ENCODE results near the gene GPT2.

GPT2 gene, protein sequence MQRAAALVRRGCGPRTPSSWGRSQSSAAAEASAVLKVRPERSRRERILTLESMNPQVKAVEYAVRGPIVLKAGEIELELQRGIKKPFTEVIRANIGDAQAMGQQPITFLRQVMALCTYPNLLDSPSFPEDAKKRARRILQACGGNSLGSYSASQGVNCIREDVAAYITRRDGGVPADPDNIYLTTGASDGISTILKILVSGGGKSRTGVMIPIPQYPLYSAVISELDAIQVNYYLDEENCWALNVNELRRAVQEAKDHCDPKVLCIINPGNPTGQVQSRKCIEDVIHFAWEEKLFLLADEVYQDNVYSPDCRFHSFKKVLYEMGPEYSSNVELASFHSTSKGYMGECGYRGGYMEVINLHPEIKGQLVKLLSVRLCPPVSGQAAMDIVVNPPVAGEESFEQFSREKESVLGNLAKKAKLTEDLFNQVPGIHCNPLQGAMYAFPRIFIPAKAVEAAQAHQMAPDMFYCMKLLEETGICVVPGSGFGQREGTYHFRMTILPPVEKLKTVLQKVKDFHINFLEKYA

DNA sequence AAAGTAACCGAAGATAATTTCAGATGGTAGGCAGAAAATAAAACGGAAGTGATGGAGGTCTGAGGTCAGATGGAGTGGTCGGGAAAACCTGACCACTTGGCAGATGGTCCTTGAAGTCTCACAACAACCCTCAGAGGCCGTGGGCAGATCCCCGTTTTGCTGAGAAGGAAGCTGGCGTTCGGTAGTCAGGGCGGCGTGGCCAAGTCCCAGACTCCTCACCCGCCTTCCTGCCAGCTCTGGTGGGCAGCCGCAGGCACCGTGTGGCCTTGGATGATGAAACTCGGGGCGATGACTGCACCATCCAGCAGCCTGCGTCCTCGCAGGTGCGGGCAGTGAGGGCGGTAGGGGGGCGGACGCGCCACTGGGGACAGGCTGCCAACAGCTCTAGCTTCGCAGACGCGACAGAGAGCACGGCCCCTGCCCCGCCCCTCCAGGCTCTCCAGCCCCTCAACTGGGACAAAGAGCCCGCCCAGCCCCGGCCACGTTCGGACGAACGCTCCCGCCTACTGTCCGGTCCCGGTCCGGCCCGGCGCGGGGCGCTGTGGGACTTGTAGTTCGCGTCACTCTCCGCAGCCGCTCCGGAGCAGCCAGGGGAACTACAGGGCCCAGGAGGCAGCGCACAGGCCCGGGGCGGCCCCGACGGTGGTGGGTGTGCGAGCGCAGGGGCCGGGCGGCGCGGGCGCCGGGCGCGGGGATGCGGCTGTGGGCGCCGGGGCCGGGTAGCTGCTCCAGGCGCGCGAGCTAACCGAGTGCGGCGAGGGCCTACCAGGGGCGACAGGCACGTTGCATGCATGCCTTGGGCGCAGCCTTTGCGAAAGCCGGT, at the start of gene GPT2:
GPT2 (plus strand) TSS at position 673 of the 823 bp plus-strand sequence. CDS start 354 bp downstream, outside the sequence.
- DNase-seq: peak; percentile 96 to 99

DNA sequence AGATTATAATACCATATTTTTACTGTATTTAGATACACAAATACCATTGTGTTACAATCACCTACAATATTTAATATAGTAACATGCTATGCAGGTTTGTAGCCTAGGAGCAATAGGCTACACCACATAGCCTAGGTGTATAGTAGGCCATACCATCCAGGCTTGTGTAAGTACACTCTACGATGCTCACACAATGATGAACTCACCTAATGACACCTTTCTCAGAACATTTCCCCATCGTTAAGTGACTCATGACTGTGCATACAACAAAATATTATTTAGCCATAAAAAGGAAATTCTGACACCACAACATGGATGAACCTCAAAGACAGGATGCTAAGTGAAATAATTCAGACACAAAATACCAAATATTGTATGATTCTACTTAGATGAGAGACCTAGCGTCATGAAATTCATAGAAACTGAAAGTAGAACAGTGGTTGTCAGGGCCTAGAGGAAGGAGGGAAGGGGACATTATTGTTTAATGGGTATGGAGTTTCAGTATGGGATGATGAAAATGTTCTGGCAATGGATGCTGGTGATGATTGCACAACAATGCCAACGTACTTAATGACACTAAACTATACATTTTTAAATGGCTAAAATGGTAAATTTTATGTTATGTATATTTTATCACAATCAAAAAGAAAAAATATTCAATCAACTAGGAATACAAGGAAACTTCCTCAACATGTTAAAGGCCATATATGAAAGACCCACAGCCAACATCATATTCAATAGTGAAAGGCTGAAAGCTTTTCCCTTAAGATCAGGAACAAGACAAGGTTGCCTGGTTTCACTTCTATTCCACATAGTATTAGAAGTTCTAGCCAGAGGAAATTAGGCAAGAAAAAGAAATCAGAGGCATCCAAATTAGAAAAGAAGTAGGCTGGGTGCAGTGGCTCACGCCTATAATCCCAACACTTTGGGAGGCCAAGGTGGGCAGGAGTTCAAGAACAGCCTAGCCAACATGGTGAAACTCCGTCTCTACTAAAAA, 47.3 kb upstream of the GPT2 start:
- no peak for DNase-seq

DNA sequence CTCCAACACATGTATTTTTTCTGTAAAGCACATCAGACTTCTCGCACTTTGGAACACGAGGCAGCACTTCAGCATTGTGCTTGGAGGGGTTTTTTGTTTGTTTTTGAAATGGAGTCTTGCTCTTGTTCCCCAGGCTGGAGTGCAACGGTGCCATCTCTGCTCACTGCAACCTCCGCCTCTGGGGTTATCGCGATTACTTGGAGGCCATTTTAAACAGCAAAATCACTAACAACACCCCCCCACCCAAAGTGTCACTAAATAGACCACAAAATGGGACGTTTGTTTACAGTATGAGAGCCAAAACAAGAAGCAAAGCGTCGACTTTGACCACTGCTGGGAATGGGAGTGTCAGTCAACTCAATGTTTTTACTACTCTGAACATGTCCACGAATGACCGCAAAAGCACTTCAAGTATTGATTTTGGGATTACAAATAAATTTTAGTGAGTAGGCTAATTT, 44.1 kb upstream of the GPT2 start:
- DNase-seq: no peak

DNA sequence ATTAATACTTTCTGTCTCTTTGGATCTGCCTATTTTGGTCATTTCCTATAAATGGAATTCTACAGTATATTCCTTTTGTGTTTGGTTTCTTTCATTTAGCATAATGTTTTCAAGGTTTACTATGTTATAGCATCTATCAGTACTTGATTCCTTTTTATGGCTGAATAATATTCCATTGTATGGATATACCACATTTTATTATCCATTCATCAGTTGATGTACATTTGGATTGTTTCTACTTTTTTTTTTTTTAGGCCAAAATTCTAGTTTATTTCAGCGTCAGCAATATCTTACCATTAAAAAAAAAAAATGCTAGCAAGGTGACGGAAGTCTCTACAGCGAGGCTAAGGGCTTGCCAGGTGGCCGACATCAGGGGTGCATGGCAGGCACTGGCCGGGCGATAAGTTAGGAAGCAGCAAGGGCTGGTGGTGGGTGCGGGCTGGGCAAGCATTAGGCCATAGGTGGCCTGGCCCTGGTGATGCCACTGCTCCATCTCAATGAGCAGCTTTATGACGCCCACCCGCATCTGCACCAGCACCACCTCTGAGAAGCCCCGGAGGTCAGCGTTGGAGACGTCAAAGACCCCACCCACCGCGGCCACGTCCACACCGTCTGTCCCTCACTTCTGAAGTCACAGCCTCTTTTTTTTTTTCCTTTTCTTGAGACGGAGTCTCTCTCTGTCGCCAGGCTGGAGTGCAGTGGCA, 41.8 kb upstream of the GPT2 start:
- DNase-seq: no peak

DNA sequence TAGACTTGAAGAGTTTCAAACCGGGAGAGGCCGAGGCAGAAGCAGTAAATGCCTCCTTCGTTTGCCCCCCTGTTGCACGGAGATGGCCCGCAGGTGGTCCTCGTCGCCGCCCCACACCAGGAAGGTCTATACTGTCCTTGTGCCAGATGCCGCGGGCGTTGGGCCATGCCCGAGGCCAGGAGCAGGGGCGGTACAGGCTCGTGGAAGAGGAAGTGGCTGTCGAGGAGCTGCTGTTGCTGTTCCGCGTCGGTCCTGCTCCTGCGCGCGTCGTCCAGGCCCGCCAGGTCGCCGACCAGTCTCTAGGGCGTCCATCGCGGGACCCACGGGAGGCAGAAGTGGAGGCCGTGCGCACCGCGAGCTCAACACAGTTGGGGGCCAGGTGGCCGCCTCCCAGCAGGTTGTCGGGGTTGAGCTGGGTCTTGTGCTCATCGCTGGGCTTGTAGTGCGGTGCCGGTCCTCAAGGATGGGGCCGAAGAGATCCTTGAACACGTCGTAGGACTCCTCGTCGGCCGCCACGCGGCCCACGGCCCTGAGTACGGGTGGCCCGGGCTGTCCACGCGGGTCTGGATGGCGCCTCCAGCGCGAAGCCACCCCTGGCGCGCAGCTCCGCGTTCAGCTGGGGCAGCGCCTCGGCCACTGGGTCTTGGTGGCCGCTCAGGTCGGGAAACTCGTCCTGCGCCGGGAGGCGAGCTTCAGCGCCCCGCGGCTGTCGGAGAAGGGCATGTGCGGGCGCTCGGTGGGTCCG, 40.1 kb upstream of the GPT2 start:
- DNase-seq: no peak

DNA sequence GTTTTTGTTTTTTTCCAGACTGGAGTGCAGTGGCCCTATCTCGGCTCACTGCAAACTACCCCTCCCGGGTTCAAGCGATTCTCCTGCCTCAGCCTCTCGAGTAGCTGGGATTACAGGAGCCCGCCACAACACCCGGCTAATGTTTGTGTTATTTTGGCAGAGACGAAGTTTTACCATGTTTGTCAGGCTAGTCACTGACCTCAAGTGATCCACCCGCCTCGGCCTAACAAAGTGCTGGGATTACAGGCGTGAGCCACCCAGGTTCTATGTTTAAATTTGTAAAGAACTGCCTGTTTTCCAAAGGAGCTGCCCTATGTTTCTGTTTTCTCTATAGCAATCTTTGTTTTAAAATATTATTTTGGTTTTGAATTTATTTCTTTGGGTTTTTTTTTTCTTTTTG, 39.4 kb upstream of the GPT2 start:
- DNase-seq: no peak

DNA sequence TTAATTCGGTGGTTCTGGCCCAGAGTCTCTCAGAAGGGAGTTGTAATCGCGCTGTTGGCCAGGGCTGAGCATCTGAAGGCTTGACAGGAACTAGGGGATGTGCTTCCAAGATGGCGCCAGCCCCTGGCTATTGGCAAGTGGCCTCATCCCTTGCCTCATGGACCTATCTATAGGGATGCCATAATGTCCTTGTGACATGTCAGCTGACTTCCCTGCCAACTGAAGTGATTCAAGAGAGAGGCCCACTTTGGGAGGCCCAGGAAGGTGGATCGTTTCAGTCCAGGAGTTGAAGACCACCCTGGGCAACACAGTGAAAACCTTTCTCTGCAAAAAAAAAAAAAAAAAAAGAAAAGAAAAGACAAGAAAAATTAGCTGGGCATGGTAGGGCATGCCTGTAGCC, 38.2 kb upstream of the GPT2 start:
- DNase-seq: no peak

DNA sequence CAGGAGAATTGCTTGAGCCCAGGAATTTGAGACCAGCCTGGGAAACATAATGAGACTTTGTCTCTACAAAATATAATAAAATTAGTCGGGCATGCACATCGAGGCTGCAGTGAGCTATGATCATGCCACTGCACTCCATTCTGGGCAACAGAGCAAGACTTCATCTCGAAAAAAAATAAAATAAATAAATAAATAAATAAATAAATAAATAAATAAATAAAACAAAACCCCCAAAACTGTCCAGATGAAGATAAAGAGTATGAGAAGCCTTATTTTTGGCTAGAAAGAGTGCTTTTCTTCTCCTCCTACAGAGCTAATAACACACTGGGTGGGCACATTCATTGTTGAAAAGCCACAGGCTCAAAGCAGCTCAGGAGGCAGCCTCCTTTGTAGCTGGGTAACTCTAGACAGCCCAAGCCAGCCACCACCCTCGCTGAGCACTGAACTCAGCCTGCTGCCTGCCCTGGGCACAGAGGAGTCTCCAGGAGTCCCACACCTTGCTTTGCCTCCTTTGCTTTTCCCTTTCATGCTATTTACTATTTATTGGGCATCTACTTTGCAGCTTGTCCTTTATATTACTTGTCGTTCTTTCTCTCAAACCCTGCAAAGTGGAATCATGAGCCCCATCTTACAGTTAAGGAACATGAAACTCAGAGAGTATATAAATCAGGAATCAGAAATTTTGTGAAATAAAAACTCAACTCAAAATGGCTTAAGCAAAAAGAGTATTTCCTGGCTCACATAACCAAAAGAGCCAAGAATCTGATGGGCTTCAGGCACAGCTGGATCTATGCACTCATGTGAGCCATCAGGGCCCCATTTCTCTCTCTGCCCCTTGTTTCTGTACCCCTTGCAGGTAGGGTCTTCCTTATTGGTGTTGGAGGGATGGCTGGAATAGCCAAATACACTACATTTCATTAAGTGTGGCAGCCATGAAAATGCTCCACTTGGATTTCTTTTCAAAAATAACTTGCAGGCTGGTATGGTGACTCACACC, 35.1 kb upstream of the GPT2 start:
- DNase-seq: no peak

DNA sequence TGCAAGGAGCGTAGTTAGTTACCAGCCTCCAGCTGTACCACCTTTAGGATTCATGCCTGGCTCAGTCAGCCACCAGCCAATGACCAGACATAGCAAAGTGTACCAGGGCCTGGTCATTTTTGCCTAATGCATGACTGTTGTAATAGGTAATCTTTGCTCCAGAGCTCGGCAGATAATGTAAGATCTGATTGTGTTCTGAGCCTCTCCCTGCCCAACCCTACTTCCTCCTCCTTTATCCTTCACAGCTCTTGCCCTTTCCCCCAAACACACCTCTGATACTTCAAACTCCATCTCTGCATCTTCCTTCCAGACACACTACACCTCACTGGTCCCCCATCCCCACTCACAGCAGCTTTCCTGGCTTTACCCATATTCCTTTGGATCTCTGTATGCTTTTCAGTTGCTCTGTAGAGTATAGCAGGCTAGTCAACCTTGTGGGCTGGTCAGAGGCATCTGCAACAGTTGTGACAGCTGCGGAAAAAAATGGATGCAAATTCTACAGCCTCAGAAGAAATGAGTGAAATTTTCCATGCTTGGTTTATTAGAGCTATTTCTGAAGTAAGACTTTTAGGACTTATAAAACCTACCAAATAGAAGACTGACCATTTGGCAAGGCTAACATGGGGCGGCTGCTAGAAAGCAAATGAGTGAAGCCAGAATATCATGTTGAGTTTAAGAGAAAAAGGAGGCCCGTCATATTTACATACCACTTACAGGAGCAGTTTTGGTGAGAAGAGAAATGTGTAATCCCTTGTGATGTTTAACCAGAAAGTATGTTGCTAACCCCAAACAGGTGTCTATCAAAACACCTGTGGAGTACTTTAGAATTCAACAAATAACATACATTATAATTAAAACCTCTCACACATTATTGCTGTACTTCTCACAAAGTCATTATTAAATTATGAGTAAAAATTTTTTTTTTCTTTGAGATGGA, 33.3 kb upstream of the GPT2 start:
- DNase-seq: no peak

DNA sequence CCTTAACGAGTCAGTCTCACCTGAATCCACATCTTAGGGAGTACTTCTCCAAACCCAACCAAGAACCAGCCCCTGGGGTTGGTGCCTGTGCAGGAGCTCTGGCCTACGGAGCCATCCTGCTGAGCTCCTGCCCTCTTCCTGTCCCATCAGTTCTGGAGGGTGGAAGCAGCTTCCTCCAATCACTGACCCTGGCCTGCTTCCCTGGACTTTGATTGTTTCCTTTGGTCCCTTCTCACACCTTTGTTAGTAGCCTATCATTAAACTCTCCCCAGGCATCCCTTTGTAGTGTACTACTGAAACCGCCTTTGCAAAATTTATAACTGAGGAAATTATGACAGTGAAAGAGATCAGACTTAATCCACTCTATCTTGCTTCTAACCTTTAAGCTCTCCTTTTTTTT, 32.0 kb upstream of the GPT2 start:
- DNase-seq: no peak

DNA sequence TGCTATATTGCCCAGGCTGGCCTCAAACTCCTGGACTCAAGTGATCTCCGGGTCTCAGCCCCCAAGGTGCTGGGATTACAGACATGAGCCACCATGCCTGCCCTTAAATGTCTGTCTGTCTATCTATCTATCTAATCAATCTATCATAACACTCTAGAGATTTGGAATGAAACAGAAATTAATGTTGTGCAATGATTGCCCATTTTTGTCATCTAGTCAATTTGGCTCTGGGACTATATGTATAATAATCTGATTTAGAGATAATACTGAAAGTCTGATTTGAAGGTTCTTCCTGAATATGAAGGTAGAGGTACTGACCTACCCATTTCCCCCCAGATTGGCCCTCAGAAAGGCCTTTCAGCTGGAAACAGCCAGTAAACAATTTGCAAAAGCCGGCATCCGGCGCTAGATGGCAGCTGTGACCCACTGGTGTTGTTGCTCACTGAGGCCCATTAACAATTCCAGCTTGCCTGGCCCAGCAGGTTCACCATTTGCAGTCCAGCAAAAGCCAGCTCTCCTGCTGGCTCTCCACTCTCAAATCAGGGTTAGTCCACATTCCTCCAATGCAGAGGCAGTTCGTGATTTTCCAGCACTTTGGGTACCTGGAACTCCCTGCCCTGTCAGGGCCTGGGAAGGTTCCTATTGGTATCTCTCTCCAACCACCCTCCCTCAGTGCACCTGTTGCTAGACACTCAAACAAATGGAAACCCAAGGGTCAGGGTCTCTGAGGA, 30.3 kb upstream of the GPT2 start:
- DNase-seq: peak; percentile 76 to 77

DNA sequence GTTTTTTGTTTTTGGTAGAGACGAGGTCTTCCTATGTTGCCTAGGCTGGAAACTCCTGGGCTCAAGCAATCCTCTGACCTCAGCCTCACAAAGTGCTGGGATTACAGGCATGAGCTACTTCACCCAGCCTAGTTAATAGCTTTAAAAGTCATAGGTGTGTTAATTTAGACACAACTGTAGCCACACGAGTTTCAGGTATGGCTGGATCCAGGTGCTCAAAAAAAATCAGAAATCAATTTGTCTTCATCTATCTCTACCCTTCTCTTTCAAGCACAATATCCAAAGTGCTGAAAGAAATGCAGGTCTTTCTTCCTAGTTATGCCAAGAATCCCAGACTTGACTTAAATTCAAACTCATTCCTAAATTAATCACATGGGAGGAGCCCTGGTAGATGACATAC, 29.3 kb upstream of the GPT2 start:
- no peak for DNase-seq

DNA sequence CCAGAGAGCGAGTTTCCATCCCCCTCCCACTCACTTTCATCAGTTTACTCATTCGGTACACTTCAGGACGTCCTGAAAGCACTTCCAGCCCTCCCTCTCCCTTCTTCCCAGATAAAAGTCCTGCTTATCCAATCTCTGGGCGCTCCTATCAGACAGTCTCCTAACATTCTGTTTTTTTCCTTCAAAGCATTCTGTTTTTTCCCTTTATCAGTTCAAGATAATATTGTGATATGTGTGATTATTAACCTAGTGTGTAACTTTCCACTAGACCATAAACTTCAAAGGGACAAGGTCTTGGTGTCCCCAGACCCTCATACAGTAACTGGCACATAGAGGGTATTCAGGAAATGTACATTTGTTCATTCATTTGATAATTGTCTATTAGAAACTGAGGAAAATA, 28.8 kb upstream of the GPT2 start:
- no peak for DNase-seq

DNA sequence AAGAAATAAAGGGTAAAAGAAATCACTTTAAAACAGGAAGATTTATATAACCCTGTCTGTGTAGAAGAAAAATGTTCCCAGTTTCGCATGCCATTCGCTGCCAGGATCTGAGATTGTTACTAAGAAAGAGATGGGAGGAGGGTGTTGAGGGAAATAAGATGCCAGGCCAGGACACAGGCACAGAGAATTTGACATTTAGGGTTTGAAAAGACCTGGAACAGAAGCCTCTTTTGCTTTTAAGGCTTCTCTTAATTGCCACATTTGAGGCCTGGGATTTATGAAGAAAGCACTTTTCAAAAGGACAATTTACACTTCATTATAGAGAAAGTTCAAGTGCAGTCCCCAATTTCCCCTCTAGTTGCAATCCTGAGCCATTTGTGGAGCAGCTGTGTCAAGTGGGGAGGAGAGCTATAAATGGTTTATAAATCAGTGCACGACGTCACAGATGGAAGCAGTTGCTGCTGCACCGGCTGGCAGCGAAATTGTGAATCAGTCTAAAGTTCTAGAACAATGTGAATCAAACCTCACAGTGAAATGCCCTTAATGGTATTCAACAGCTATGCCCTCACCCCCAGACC, 26.7 kb upstream of the GPT2 start:
- DNase-seq: peak; percentile 12 to 79

DNA sequence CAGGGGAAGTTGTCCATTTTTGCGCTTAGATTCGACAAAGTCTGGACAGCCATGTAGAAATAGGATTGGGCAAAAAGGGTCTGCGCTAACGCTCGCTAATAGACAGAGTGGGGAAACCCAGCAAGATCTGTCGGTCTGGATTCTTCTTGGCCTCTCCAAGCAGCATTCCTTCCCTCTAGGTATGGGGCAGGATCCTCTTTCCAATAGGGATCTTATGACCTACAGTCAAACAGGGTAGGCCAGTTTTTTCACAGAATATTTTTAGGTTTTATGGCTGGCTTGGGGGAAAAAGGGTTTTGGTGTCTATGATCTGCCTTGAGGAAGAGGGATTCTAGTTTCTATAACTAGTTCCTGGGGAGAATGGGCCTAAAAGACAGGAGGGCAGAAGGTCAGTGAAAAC, 26.0 kb upstream of the GPT2 start:
- no peak for DNase-seq

DNA sequence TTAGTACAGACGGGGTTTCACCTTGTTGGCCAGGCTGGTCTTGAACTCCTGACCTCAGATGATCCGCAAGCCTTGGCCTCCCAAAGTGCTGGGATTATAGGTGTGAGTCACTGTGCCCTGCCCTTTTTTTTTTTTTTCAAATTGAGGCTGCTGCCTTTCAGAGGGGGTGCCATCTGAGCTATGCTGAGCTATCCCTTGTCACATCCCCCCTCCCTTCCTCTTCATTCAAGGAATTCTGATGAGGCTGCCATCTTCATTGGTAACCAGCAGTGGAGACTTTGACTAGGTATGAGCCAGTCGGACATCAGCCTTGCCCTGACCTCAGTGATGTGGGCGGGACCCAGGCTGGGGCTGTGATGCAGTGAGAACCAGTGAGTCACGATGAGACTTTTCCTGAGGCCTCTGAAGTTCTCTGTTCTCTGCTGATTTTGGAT, 24.4 kb upstream of the GPT2 start:
- no peak for DNase-seq

All from hippocampal formation (tissue), 2 donors.